Astrocyte (in vitro differentiated cells and primary cell): ENCODE measurements around the gene GTF2IRD1. TPM values are rescaled to one million over a fixed set of nuclear protein-coding genes. Genes with fewer than 3 reads are reported as not detected.
A peak's percentile ranks its signal among the peaks of the same experiment; 100 is the strongest.

ENCODE experiments used
- DNase-seq: peaks from one replicate; pipeline ENCODE4 v3.0.0-alpha.2; 2010; ENCODE audit warnings: low read depth
- FAIRE-seq: peaks from 2 replicates; lab custom pipeline; 2011; peaks lifted over from hg19 to GRCh38; lab: Jason Lieb, UNC
- H2AFZ ChIP-seq: 2 replicates; pipeline ENCODE4 v1.6.0; 2012; ENCODE audit warnings: low read depth, low read length, inconsistent platforms
- H3K27ac ChIP-seq: 2 replicates; pipeline ENCODE4 v1.5.1; 2011; ENCODE audit warnings: low read depth, low read length, inconsistent platforms
- H3K27me3 ChIP-seq: 2 replicates; pipeline ENCODE4 v1.6.0; 2011; ENCODE audit warnings: low read length, inconsistent platforms; ENCODE audit not compliant: insufficient read depth
- H3K36me3 ChIP-seq: 2 replicates; pipeline ENCODE4 v1.5.1; 2011; ENCODE audit warnings: low read length, inconsistent platforms; ENCODE audit not compliant: insufficient read depth
- H3K4me1 ChIP-seq: 2 replicates; pipeline ENCODE4 v1.5.1; 2011; ENCODE audit warnings: low read length, inconsistent platforms; ENCODE audit not compliant: insufficient read depth
- H3K4me2 ChIP-seq: 2 replicates; pipeline ENCODE4 v1.6.0; 2012; ENCODE audit warnings: low read length, inconsistent platforms
- H3K4me3 ChIP-seq: 2 replicates; pipeline ENCODE4 v1.5.1; 2011; ENCODE audit warnings: low read depth, mild to moderate bottlenecking, low read length, inconsistent platforms; ENCODE audit not compliant: insufficient read depth
- H3K79me2 ChIP-seq: 2 replicates; pipeline ENCODE4 v1.6.0; 2012; ENCODE audit warnings: mild to moderate bottlenecking, low read length, inconsistent platforms; ENCODE audit not compliant: insufficient read depth
- H3K9ac ChIP-seq: 2 replicates; pipeline ENCODE4 v1.6.0; 2012; ENCODE audit warnings: mild to moderate bottlenecking, low read length, inconsistent platforms
- H3K9me3 ChIP-seq: 2 replicates; pipeline ENCODE4 v1.5.1; 2012; ENCODE audit warnings: low read depth, mild to moderate bottlenecking, low read length, inconsistent platforms; ENCODE audit not compliant: insufficient read depth
- H4K20me1 ChIP-seq: 2 replicates; pipeline ENCODE4 v1.6.0; 2012; ENCODE audit warnings: low read length, inconsistent platforms; ENCODE audit not compliant: insufficient read depth
- H3K27ac Mint-ChIP-seq: one replicate; pipeline ENCODE4 v1.8.0; 2021; ENCODE audit warnings: mild to moderate bottlenecking, mixed read lengths; ENCODE audit not compliant: unreplicated experiment
- H3K27me3 Mint-ChIP-seq: one replicate; pipeline ENCODE4 v1.8.0; 2021; ENCODE audit warnings: low read depth, mixed read lengths; ENCODE audit not compliant: unreplicated experiment
- H3K36me3 Mint-ChIP-seq: one replicate; pipeline ENCODE4 v1.8.0; 2021; ENCODE audit warnings: low read depth, mixed read lengths; ENCODE audit not compliant: unreplicated experiment
- H3K4me1 Mint-ChIP-seq: one replicate; pipeline ENCODE4 v1.8.0; 2021; ENCODE audit warnings: low read depth, mixed read lengths; ENCODE audit not compliant: unreplicated experiment
- H3K4me3 Mint-ChIP-seq: one replicate; pipeline ENCODE4 v1.8.0; 2021; ENCODE audit warnings: mild to moderate bottlenecking, moderate library complexity, mixed read lengths; ENCODE audit not compliant: unreplicated experiment
- H3K9me3 Mint-ChIP-seq: one replicate; pipeline ENCODE4 v1.8.0; 2021; ENCODE audit warnings: mild to moderate bottlenecking, mixed read lengths; ENCODE audit not compliant: unreplicated experiment
- EZH2 ChIP-seq: IDR thresholded peaks from 2 replicates; pipeline ENCODE4 v1.6.1; 2012; ENCODE audit warnings: mild to moderate bottlenecking, low read length, inconsistent platforms; ENCODE audit not compliant: insufficient read depth
- total RNA-seq: library from RNA; stranded (reverse); gene quantifications from 2 replicates; pipeline ENCODE4 v1.2.1, GENCODE V29; 2021
- TF ChIP-seq, protein P1 (sequence below): IDR thresholded peaks from 2 replicates; pipeline ENCODE4 v1.5.1; 2011; ENCODE audit warnings: low read depth, mild to moderate bottlenecking, inconsistent platforms, low read length, moderate library complexity; ENCODE audit not compliant: insufficient read depth

GTF2IRD1 gene
- total RNA-seq, 1 donor from 2014 or later = 19.3 TPM

DNA sequence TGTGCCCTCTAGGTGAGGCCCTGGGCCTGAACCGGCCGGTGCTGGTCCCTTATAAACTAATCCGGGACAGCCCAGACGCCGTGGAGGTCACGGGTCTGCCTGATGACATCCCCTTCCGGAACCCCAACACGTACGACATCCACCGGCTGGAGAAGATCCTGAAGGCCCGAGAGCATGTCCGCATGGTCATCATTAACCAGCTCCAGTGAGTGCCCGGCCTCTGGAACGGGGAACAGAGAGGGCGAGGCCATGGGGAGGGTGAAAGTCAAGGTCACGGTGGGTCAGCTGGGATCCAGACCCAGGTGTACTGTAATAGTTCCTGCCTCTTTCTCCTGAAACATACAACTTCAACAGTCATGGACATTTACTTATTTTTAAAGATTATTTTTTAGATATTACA, 137.1 kb downstream of the GTF2IRD1 start:
- no peak overlapping the region for H3K27ac ChIP-seq
- no peak overlapping the region for H2AFZ ChIP-seq
- no peak overlapping the region for H3K9ac ChIP-seq
- Mint-ChIP-seq H3K4me1 (peaks cover 11% of the 10 kb centered on the region), H3K27me3 (no peaks in the 10 kb centered on the region), H3K9me3 (no peaks in the 10 kb centered on the region), H3K36me3 (peaks cover 11% of the 10 kb centered on the region), H3K27ac (no peak overlapping the region), H3K4me3 (no peak overlapping the region)
- DNase-seq = no peak
- TF ChIP-seq, protein P1, sequence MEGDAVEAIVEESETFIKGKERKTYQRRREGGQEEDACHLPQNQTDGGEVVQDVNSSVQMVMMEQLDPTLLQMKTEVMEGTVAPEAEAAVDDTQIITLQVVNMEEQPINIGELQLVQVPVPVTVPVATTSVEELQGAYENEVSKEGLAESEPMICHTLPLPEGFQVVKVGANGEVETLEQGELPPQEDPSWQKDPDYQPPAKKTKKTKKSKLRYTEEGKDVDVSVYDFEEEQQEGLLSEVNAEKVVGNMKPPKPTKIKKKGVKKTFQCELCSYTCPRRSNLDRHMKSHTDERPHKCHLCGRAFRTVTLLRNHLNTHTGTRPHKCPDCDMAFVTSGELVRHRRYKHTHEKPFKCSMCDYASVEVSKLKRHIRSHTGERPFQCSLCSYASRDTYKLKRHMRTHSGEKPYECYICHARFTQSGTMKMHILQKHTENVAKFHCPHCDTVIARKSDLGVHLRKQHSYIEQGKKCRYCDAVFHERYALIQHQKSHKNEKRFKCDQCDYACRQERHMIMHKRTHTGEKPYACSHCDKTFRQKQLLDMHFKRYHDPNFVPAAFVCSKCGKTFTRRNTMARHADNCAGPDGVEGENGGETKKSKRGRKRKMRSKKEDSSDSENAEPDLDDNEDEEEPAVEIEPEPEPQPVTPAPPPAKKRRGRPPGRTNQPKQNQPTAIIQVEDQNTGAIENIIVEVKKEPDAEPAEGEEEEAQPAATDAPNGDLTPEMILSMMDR = no peak
- no peaks in the 10 kb centered on the region for H3K27me3 ChIP-seq
- no peak for FAIRE-seq
- H3K79me2 ChIP-seq = no peaks in the 10 kb centered on the region
- H3K4me3 ChIP-seq = no peak overlapping the region
- H4K20me1 ChIP-seq = no peaks in the 10 kb centered on the region
- H3K4me2 ChIP-seq = no peak overlapping the region
- H3K36me3 ChIP-seq = peaks cover 2% of the 10 kb centered on the region
- H3K4me1 ChIP-seq = peaks cover 7% of the 10 kb centered on the region
- H3K9me3 ChIP-seq = no peaks in the 10 kb centered on the region

- H3K79me2 ChIP-seq = no peaks in the 10 kb centered on the region
- Mint-ChIP-seq H3K27me3 (no peaks in the 10 kb centered on the region), H3K4me3 (no peak overlapping the region), H3K36me3 (peaks cover 17% of the 10 kb centered on the region), H3K9me3 (no peaks in the 10 kb centered on the region), H3K4me1 (peaks cover 4% of the 10 kb centered on the region), H3K27ac (no peak overlapping the region)
- H4K20me1 ChIP-seq = no peaks in the 10 kb centered on the region
- H3K4me1 ChIP-seq = no peaks in the 10 kb centered on the region
- H3K36me3 ChIP-seq = peaks cover 3% of the 10 kb centered on the region
- DNase-seq = peak; percentile 82
- FAIRE-seq = peak; percentile 69
- no peak overlapping the region for H3K4me2 ChIP-seq
- no peak overlapping the region for H3K4me3 ChIP-seq
- no peaks in the 10 kb centered on the region for H3K27me3 ChIP-seq
- H3K27ac ChIP-seq = no peak overlapping the region
- H3K9ac ChIP-seq = no peak overlapping the region
- H3K9me3 ChIP-seq = no peaks in the 10 kb centered on the region
- TF ChIP-seq, protein P1 = no peak
- TF ChIP-seq EZH2 = no peak
- no peak overlapping the region for H2AFZ ChIP-seq
Measured at GRCh38 chr7:74598558-74598957, 144.9 kb downstream of the GTF2IRD1 start.

DNA sequence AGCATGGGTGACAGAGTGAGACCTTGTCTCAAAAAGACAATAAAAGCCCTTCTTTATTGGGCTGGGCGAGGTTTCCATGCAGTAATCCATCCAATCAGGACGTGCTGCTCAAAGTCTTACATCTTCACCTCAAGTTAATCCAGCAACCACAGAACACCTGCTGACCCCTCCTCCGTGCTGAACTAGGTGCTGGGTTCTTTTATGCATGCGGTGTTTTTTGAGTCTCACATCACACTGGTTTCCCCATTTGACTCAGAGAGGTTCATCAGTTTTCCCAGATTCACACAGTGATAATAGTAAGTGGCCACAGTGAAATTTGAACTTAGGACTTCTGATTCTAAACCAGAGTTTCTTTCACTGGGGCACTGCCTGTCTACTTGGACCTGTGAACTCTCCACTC, 145.5 kb downstream of the GTF2IRD1 start:
- Histone ChIP-seq H2AFZ (no peak overlapping the region), H3K9ac (no peak overlapping the region), H3K36me3 (peaks cover 3% of the 10 kb centered on the region), H3K27me3 (no peaks in the 10 kb centered on the region), H3K9me3 (no peaks in the 10 kb centered on the region), H3K4me1 (no peaks in the 10 kb centered on the region), H3K4me2 (no peak overlapping the region), H3K79me2 (no peaks in the 10 kb centered on the region), H3K4me3 (no peak overlapping the region), H4K20me1 (no peaks in the 10 kb centered on the region), H3K27ac (no peak overlapping the region)
- TF ChIP-seq, protein P1 = no peak
- TF ChIP-seq EZH2 = no peak
- DNase-seq (no peak), FAIRE-seq (no peak)
- Mint-ChIP-seq H3K27me3 (no peaks in the 10 kb centered on the region), H3K4me1 (peaks cover 4% of the 10 kb centered on the region), H3K27ac (no peak overlapping the region), H3K36me3 (peaks cover 17% of the 10 kb centered on the region), H3K4me3 (no peak overlapping the region), H3K9me3 (no peaks in the 10 kb centered on the region)
